ENCODE data around the gene SEPTIN2.

Gene SEPTIN2

GRCh38 chr2:241295326-241296095 is 20.2 kb upstream of the SEPTIN2 start:
- TF ChIP-seq CTCF (IDR thresholded peaks at IDR 0.05; ENCODE audit: control extremely low read depth, extremely low read depth, low read depth, missing control alignments): no peak
- ChIA-PET POLR2A (no interaction called here), CTCF (interaction anchor here (1.7 kb wide), 1 partner anchor 12 kb away, joined by 6 read pairs; no protein-coding TSS in a partner anchor)
- DNase-seq (ENCODE audit: extremely low spot score): no peak

- CTCF ChIA-PET: interaction anchor here (1.7 kb wide), 1 partner anchor 14 kb away, joined by 6 read pairs; no protein-coding TSS in a partner anchor
- POLR2A ChIA-PET: no interaction called here
- DNase-seq (ENCODE audit: extremely low spot score): no peak
Observed at GRCh38 chr2:241296767-241297166, 19.0 kb upstream of the SEPTIN2 start.

GRCh38 chr2:241298673-241299072 is 17.1 kb upstream of the SEPTIN2 start:
- ChIA-PET POLR2A (interaction anchor here (0.7 kb wide), 1 partner anchor 736 kb away, joined by 6 read pairs; no protein-coding TSS in a partner anchor), CTCF (interaction anchor here (1.2 to 1.4 kb wide), 2 partner anchors 9 to 17 kb away, joined by 3 to 4 read pairs; partner anchors contain the start of genes HDLBP and SEPTIN2)
- no peak for TF ChIP-seq CTCF (IDR thresholded peaks at IDR 0.05; ENCODE audit: control extremely low read depth, extremely low read depth, low read depth, missing control alignments)
- DNase-seq (ENCODE audit: extremely low spot score): no peak

More at GRCh38 chr2:241296767-241297166, 19.0 kb upstream of the SEPTIN2 start:
- TF ChIP-seq CTCF (IDR thresholded peaks at IDR 0.05; ENCODE audit: control extremely low read depth, extremely low read depth, low read depth, missing control alignments): no peak

- CTCF ChIA-PET: interaction anchor here (2.4 kb wide), 1 partner anchor 8 kb away, joined by 7 read pairs; no protein-coding TSS in a partner anchor
- no peak for DNase-seq (ENCODE audit: extremely low spot score)
Observed at GRCh38 chr2:241300000-241300399, 15.7 kb upstream of the SEPTIN2 start.

GRCh38 chr2:241302083-241302482 is 13.6 kb upstream of the SEPTIN2 start:
- CTCF ChIA-PET: interaction anchor here (1.4 to 3.0 kb wide), 7 partner anchors 10 to 47 kb away, joined by 3 to 13 read pairs (median 5); partner anchors contain the start of genes HDLBP and SEPTIN2
- TF ChIP-seq CTCF (IDR thresholded peaks at IDR 0.05; ENCODE audit: control extremely low read depth, extremely low read depth, low read depth, missing control alignments): no peak
- no peak for DNase-seq (ENCODE audit: extremely low spot score)
- POLR2A ChIA-PET: interaction anchor here (2.2 kb wide), 1 partner anchor 13 kb away, joined by 10 read pairs; the partner anchor contains the start of genes HDLBP and SEPTIN2

More at GRCh38 chr2:241300000-241300399, 15.7 kb upstream of the SEPTIN2 start:
- POLR2A ChIA-PET: no interaction called here
- TF ChIP-seq CTCF (IDR thresholded peaks at IDR 0.05; ENCODE audit: control extremely low read depth, extremely low read depth, low read depth, missing control alignments): no peak

GRCh38 chr2:241302759-241303651 is 12.7 kb upstream of the SEPTIN2 start:
- TF ChIP-seq CTCF (IDR thresholded peaks at IDR 0.05; ENCODE audit: control extremely low read depth, extremely low read depth, low read depth, missing control alignments): no peak
- POLR2A ChIA-PET: interaction anchor here (0.6 to 2.2 kb wide), 2 partner anchors 12 to 122 kb away, joined by 4 to 10 read pairs; partner anchors contain the start of genes HDLBP and SEPTIN2
- CTCF ChIA-PET: interaction anchor here (1.3 to 3.0 kb wide), 8 partner anchors 11 to 48 kb away, joined by 3 to 13 read pairs (median 6); partner anchors contain the start of genes HDLBP and SEPTIN2
- DNase-seq (ENCODE audit: extremely low spot score): no peak
